ENCODE measurements around the gene CA5A. TPM values are rescaled to one million over a fixed set of nuclear protein-coding genes. Genes with fewer than 3 reads are reported as not detected.

CA5A gene
- total and polyA plus RNA-seq, 2 of the 13 experiments (the other 11 are each of a cell fraction or from before 2014, with no cell fraction given), result 66.8 to 106 TPM

DNA sequence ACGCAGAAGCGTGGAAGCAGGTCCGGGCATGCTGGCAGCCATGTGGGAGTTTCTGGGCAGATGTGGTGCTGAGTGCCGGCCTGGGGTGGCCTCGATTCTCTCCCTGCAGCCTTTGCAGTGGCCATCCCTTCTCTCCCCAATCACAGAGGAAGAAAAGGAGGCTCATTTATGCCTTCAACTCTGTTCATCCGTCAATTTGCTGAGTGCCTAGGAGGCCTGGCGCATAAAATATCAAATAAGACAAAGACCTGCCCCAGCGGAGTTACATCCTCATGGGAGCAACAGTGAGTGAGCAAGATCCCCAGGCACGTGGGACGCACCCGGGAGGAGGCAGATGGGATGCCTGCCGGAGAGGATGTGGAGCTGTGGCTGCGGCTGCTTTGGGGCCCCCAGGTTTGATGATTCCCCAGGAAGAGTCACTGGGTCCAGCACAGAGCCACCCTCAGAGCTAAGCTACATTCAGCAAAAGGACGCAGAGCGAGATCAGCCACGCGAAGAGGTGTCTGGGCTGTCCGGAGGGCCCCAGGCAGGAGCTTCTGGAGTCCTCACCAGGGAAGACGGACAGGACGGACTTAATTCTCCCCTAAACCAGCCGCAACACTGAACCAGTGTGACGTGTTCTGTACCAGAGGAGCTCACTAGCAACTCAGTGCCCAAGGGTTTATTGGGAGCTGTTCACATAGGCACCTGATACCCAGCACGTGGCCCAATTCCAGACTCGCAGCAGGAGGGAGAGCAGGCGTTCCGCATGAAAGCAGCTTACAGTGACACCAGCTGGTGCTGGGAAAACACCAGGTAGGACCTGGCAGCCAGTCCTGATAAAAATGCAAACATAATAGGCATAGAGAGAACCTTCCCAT lies 11.3 kb downstream of the CA5A start:
- intact Hi-C loops (cut with micrococcal nuclease; ENCODE audit: unreplicated experiment) (no loop called here), in situ Hi-C loops (cut with HindIII; ENCODE audit: extremely low pct_ligation_motif_present, low pct_unique_long_range_greater_than_20kb) (no loop called here)
- peaks cover 49% of the 10 kb centered on the region for H3K79me2 ChIP-seq (ENCODE audit: insufficient read depth, low read length)
- H3K27ac ChIP-seq (ENCODE audit: extremely low read length, insufficient read depth, low read length), result no peak overlapping the region
- ATAC-seq, result no peak
- H4K20me1 ChIP-seq (ENCODE audit: insufficient read depth, low read length), result peaks cover 54% of the 10 kb centered on the region
- no peak for TF ChIP-seq NFE2L2 (IDR thresholded peaks at IDR 0.05; ENCODE audit: low read length)
- no peak for TF ChIP-seq ZNF615 (CRISPR knock-in tag; IDR thresholded peaks at IDR 0.05; ENCODE audit: borderline replicate concordance)
- TF ChIP-seq RBM22 (optimal IDR thresholded peaks at IDR 0.05; ENCODE audit: low read length), result peak; percentile 48
- TF ChIP-seq ZNF720 (CRISPR knock-in tag; IDR thresholded peaks at IDR 0.05), result no peak
- no peak for TF ChIP-seq HNF4G (IDR thresholded peaks at IDR 0.05; ENCODE audit: borderline replicate concordance, low read depth, low read length)
- no peak for TF ChIP-seq HNF4G (CRISPR knock-in tag; IDR thresholded peaks at IDR 0.05; ENCODE audit: borderline replicate concordance, low read depth)
- peak; percentile 4 to 9; a peak in 1 of 4 replicates for TF ChIP-seq POLR2A (IDR thresholded peaks at IDR 0.05; ENCODE audit: insufficient read depth in 1 of 2, low read depth in 2 of 2, low read length in 2 of 2)
- TF ChIP-seq, protein P1, sequence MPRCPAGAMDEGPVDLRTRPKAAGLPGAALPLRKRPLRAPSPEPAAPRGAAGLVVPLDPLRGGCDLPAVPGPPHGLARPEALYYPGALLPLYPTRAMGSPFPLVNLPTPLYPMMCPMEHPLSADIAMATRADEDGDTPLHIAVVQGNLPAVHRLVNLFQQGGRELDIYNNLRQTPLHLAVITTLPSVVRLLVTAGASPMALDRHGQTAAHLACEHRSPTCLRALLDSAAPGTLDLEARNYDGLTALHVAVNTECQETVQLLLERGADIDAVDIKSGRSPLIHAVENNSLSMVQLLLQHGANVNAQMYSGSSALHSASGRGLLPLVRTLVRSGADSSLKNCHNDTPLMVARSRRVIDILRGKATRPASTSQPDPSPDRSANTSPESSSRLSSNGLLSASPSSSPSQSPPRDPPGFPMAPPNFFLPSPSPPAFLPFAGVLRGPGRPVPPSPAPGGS (CRISPR knock-in tag; IDR thresholded peaks at IDR 0.05), result 0 out of 2 replicates have a peak, but pooled peaks have one; percentile 7
- no peak for TF ChIP-seq BORCS8-MEF2B (CRISPR knock-in tag; IDR thresholded peaks at IDR 0.05)
- no peak for TF ChIP-seq GFI1 (CRISPR knock-in tag; IDR thresholded peaks at IDR 0.05; ENCODE audit: borderline replicate concordance)
- TF ChIP-seq NFKBIZ (CRISPR knock-in tag; IDR thresholded peaks at IDR 0.05), result no peak
- TF ChIP-seq, protein P2, sequence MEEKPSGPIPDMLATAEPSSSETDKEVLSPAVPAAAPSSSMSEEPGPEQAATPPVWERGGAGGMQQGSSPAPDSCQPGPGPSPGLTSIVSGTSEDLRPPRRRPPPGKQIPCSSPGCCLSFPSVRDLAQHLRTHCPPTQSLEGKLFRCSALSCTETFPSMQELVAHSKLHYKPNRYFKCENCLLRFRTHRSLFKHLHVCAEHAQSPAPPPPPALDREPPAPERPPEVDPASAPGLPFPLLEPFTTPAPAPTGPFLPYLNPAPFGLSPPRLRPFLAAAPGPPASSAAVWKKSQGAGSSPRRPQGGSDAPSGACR (CRISPR knock-in tag; IDR thresholded peaks at IDR 0.05), result no peak
- TF ChIP-seq RARG (CRISPR knock-in tag; IDR thresholded peaks at IDR 0.05; ENCODE audit: low read depth), result no peak
- TF ChIP-seq ZNF788 (CRISPR knock-in tag; IDR thresholded peaks at IDR 0.05; ENCODE audit: borderline replicate concordance), result 0 out of 2 replicates have a peak, but pooled peaks have one; percentile 27
- H3K4me1 ChIP-seq (ENCODE audit: insufficient read depth, low read length), result no peaks in the 10 kb centered on the region
- no peak for DNase-seq (ENCODE audit: low spot score)
- H3K9me3 ChIP-seq (ENCODE audit: low read length), result no peaks in the 10 kb centered on the region
- H3K36me3 ChIP-seq (replicated peaks in 1 of 2; ENCODE audit: control insufficient read depth in 1 of 2, insufficient read depth in 2 of 2, low read length in 2 of 2), result peaks cover 41 to 71% of the 10 kb centered on the region in 2 experiments
- H2AFZ ChIP-seq (ENCODE audit: low read length), result no peak overlapping the region
- H3K9ac ChIP-seq (ENCODE audit: insufficient read depth, low read depth, low read length), result no peak overlapping the region
- H3K4me2 ChIP-seq (ENCODE audit: low read depth, low read length), result no peak overlapping the region
- H3K4me3 ChIP-seq (replicated peaks in 1 of 3; ENCODE audit: insufficient read depth in 1 of 3, low read depth in 2 of 3, low read length in 3 of 3), result no peak overlapping the region
- TSS peak; percentile 3 for BruUV-seq (replicated peaks)
- WGBS (ENCODE audit: low lambda C conversion rate), result 93% methylated on average over 26 of the region's 26 CpGs
- ChIA-PET CTCF (ENCODE audit: low intra/inter-chr PET ratio, low total read pairs) (no interaction called here), POLR2A (no interaction called here)
- H3K27me3 ChIP-seq (ENCODE audit: control insufficient read depth in 1 of 2, insufficient read depth in 2 of 2, low read length in 2 of 2), result no peaks in the 10 kb centered on the region
- no peak for FAIRE-seq
